Mesendoderm (in vitro differentiated cells): Measurements from ENCODE around the gene EPAS1.
A peak's percentile ranks its signal among the peaks of the same experiment; 100 is the strongest.

Experiments used
- DNase-seq: peaks from one replicate; pipeline ENCODE4 v3.0.0; 2013
- H2AK5ac ChIP-seq: 2 replicates; pipeline ENCODE4 v1.6.1; 2013; ENCODE audit warnings: low read length, inconsistent platforms
- H2BK120ac ChIP-seq: 2 replicates; pipeline ENCODE4 v1.6.1; 2013; ENCODE audit warnings: low read depth, mild to moderate bottlenecking, low read length, moderate library complexity, mixed read lengths
- H2BK15ac ChIP-seq: replicated peaks from 2 replicates; pipeline ENCODE4 v1.6.1; 2013; ENCODE audit warnings: low read depth, mild to moderate bottlenecking, moderate library complexity
- H2BK5ac ChIP-seq: 2 replicates; pipeline ENCODE4 v1.6.1; 2013; ENCODE audit warnings: low read length, inconsistent platforms
- H3K18ac ChIP-seq: 2 replicates; pipeline ENCODE4 v1.6.1; 2013; ENCODE audit warnings: mild to moderate bottlenecking, low read length, mixed read lengths
- H3K23ac ChIP-seq: one replicate; pipeline ENCODE4 v1.6.1; 2013; ENCODE audit warnings: low read length
- H3K27ac ChIP-seq: 2 replicates; pipeline ENCODE4 v1.5.1; 2013; ENCODE audit warnings: low read depth, mild to moderate bottlenecking, inconsistent platforms, low read length, moderate library complexity
- H3K27me3 ChIP-seq: 2 replicates; pipeline ENCODE4 v1.6.1; 2013; ENCODE audit warnings: low read length, control low read depth, mild to moderate bottlenecking, inconsistent platforms; ENCODE audit not compliant: insufficient read depth, poor library complexity
- H3K36me3 ChIP-seq: 2 replicates; pipeline ENCODE4 v1.6.1; 2013; ENCODE audit warnings: low read length, inconsistent platforms; ENCODE audit not compliant: control insufficient read depth, insufficient read depth
- H3K4ac ChIP-seq: one replicate; pipeline ENCODE4 v1.6.1; 2013; ENCODE audit warnings: low read depth, mild to moderate bottlenecking, low read length, moderate library complexity
- H3K4me1 ChIP-seq: 2 replicates; pipeline ENCODE4 v1.6.1; 2013; ENCODE audit warnings: low read depth, low read length, inconsistent platforms; ENCODE audit not compliant: control insufficient read depth
- H3K4me2 ChIP-seq: 2 replicates; pipeline ENCODE4 v1.6.1; 2013; ENCODE audit warnings: low read length
- H3K4me3 ChIP-seq: 2 replicates; pipeline ENCODE4 v1.5.1; 2013; ENCODE audit warnings: mild to moderate bottlenecking, low read length
- H3K56ac ChIP-seq: one replicate; pipeline ENCODE4 v1.6.1; 2013; ENCODE audit warnings: low read length
- H3K79me1 ChIP-seq: 2 replicates; pipeline ENCODE4 v1.6.1; 2013; ENCODE audit warnings: low read length, inconsistent platforms
- H3K79me2 ChIP-seq: 2 replicates; pipeline ENCODE4 v1.6.1; 2013; ENCODE audit warnings: mild to moderate bottlenecking, low read length; ENCODE audit not compliant: control insufficient read depth, insufficient read depth
- H3K9ac ChIP-seq: 2 replicates; pipeline ENCODE4 v1.6.1; 2013; ENCODE audit warnings: low read length, inconsistent platforms
- H4K5ac ChIP-seq: one replicate; pipeline ENCODE4 v1.6.1; 2013; ENCODE audit warnings: low read length
- H4K8ac ChIP-seq: one replicate; pipeline ENCODE4 v1.6.1; 2013; ENCODE audit warnings: low read depth, mild to moderate bottlenecking, control low read depth, low read length, moderate library complexity
- WGBS: extraction: QIAGEN DNeasy Blood & Tissue Kit; methylation state at CpG from one replicate; pipeline ENCODE4 v1.1.7; 2013; ENCODE audit warnings: low lambda C conversion rate, missing lambda C conversion rate; ENCODE audit not compliant: insufficient coverage; ENCODE audit errors: extremely low coverage; 5-methylcytosine and 5-hydroxymethylcytosine counted together

EPAS1 gene

GRCh38 chr2:46298522-46299353 lies 1.5 kb downstream of the EPAS1 start:
- peak; percentile 56 for DNase-seq
- Histone ChIP-seq H4K5ac (no peak overlapping the region), H2BK120ac (no peak overlapping the region), H3K4me1 (no peaks in the 10 kb centered on the region), H3K4me2 (peak overlapping the region; percentile 70), H3K4ac (no peak overlapping the region), H3K23ac (peak overlapping the region; percentile 24), H3K79me2 (no peaks in the 10 kb centered on the region), H4K8ac (no peak overlapping the region), H2BK5ac (no peak overlapping the region), H2AK5ac (no peak overlapping the region), H3K36me3 (no peaks in the 10 kb centered on the region), H3K9ac (peak overlapping the region; percentile 42), H3K18ac (no peak overlapping the region), H3K79me1 (no peaks in the 10 kb centered on the region), H3K27ac (no peak overlapping the region), H3K27me3 (peaks cover 44% of the 10 kb centered on the region), H3K4me3 (no peak overlapping the region), H2BK15ac (no peak overlapping the region), H3K56ac (peak overlapping the region; percentile 64)
- no CpG with 5 or more reads among the region's 71 CpGs for WGBS

- H4K8ac ChIP-seq = no peak overlapping the region
- H3K23ac ChIP-seq = no peak overlapping the region
- no peak overlapping the region for H2BK15ac ChIP-seq
- no peaks in the 10 kb centered on the region for H3K4me1 ChIP-seq
- no peak overlapping the region for H2BK120ac ChIP-seq
- H3K4ac ChIP-seq = no peak overlapping the region
- no peak overlapping the region for H2AK5ac ChIP-seq
- DNase-seq = peak; percentile 67
- H3K79me1 ChIP-seq = no peaks in the 10 kb centered on the region
- H3K27me3 ChIP-seq = peaks cover 44% of the 10 kb centered on the region
- WGBS = no CpG with 5 or more reads among the region's 40 CpGs
- H3K4me2 ChIP-seq = peak overlapping the region; percentile 70
- H3K4me3 ChIP-seq = no peak overlapping the region
- H3K36me3 ChIP-seq = no peaks in the 10 kb centered on the region
- no peak overlapping the region for H4K5ac ChIP-seq
- no peak overlapping the region for H3K27ac ChIP-seq
- H2BK5ac ChIP-seq = no peak overlapping the region
- peak overlapping the region; percentile 64 for H3K56ac ChIP-seq
- H3K18ac ChIP-seq = no peak overlapping the region
- no peak overlapping the region for H3K9ac ChIP-seq
- H3K79me2 ChIP-seq = no peaks in the 10 kb centered on the region
Measured at GRCh38 chr2:46299365-46300263, 2.4 kb downstream of the EPAS1 start.

- Histone ChIP-seq H3K18ac (no peak overlapping the region), H3K36me3 (no peaks in the 10 kb centered on the region), H3K79me1 (no peaks in the 10 kb centered on the region), H4K8ac (no peak overlapping the region), H3K27ac (no peak overlapping the region), H4K5ac (no peak overlapping the region), H3K4me2 (no peak overlapping the region), H3K4me1 (no peaks in the 10 kb centered on the region), H2BK15ac (no peak overlapping the region), H3K27me3 (peaks cover 43% of the 10 kb centered on the region), H2BK5ac (no peak overlapping the region), H3K23ac (no peak overlapping the region), H3K56ac (no peak overlapping the region), H2BK120ac (no peak overlapping the region), H3K4ac (no peak overlapping the region), H3K79me2 (no peaks in the 10 kb centered on the region), H3K9ac (no peak overlapping the region), H3K4me3 (no peak overlapping the region), H2AK5ac (no peak overlapping the region)
- no CpG with 5 or more reads among the region's 6 CpGs for WGBS
- DNase-seq = no peak
Measured at GRCh38 chr2:46300406-46300832, 3.2 kb downstream of the EPAS1 start.

GRCh38 chr2:46302005-46302695 lies 4.9 kb downstream of the EPAS1 start:
- no peaks in the 10 kb centered on the region for H3K79me1 ChIP-seq
- no peak overlapping the region for H2BK120ac ChIP-seq
- H2BK5ac ChIP-seq = no peak overlapping the region
- no peak overlapping the region for H3K56ac ChIP-seq
- H2BK15ac ChIP-seq = no peak overlapping the region
- H3K36me3 ChIP-seq = no peaks in the 10 kb centered on the region
- no peaks in the 10 kb centered on the region for H3K79me2 ChIP-seq
- H3K27me3 ChIP-seq = peaks cover 31% of the 10 kb centered on the region
- H3K23ac ChIP-seq = no peak overlapping the region
- H2AK5ac ChIP-seq = no peak overlapping the region
- H4K5ac ChIP-seq = no peak overlapping the region
- H3K4ac ChIP-seq = no peak overlapping the region
- no peak overlapping the region for H3K4me2 ChIP-seq
- no peak overlapping the region for H3K4me3 ChIP-seq
- DNase-seq = no peak
- no peaks in the 10 kb centered on the region for H3K4me1 ChIP-seq
- no CpG with 5 or more reads among the region's 4 CpGs for WGBS
- H3K9ac ChIP-seq = no peak overlapping the region
- no peak overlapping the region for H3K27ac ChIP-seq
- H4K8ac ChIP-seq = no peak overlapping the region
- H3K18ac ChIP-seq = no peak overlapping the region

- Histone ChIP-seq H2BK15ac (no peak overlapping the region), H4K5ac (no peak overlapping the region), H2BK5ac (no peak overlapping the region), H3K23ac (no peak overlapping the region), H3K27ac (no peak overlapping the region), H3K4me1 (no peaks in the 10 kb centered on the region), H2AK5ac (no peak overlapping the region), H3K79me2 (no peaks in the 10 kb centered on the region), H3K9ac (no peak overlapping the region), H3K79me1 (no peaks in the 10 kb centered on the region), H3K36me3 (no peaks in the 10 kb centered on the region), H3K18ac (no peak overlapping the region), H3K56ac (no peak overlapping the region), H3K4me3 (no peak overlapping the region), H3K4me2 (no peak overlapping the region), H4K8ac (no peak overlapping the region), H3K27me3 (peaks cover 26% of the 10 kb centered on the region), H2BK120ac (no peak overlapping the region), H3K4ac (no peak overlapping the region)
- no peak for DNase-seq
- no CpG with 5 or more reads among the region's 3 CpGs for WGBS
Measured at GRCh38 chr2:46303233-46303632, 6.0 kb downstream of the EPAS1 start.
